GM18499 (cell line): ENCODE measurements around the gene XBP1.
"Not testable (repeated sequence)": the region's sequence is repeated elsewhere in the genome, so short reads cannot be mapped to it uniquely, and the experiment has no call there.

Source experiments
- ATAC-seq: cut with Tn5 transposase; IDR thresholded peaks from one replicate; pipeline ENCODE4 v1.9.1; 2021; ENCODE audit warnings: moderate number of reproducible peaks; ENCODE audit not compliant: insufficient read depth, unreplicated experiment

Gene XBP1

DNA sequence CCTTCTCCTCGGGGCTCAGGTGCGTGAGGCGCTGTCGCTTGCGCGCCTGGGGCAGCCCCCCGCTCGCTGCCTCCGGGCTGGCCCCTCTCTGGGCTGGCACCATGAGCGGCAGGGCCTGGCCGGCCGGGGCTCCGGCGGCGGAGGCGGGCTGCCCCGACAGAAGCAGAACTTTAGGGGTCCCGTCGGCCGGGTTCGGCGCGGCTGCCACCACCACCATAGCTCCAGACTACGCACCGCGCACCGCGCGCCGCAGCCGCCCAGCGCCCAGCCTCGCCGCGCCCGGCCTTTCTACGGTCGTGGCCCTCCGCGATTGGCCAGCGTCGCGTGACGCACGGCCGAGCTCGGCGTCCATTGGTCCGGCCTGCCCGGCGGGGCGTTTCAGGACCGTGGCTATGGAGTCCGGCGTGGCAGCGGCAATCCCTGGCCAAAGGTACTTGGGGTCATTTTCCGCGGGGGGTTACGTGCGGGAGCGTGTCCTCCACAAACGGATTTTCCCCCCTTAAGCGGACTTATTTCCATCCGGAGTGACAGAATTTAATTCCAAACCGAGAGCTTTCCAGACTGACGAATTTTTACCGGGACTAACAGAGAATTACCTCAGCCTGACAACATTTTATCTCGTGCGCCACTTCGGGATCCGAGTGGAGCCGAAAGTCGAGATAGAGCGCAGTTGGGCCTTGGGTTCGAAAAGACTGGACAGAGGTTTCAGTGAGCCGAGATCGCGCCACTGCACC, at the start of gene XBP1:
TSS of gene XBP1 (minus strand) at position 262 of the 734 bp plus-strand sequence.
- ATAC-seq: no peak

DNA sequence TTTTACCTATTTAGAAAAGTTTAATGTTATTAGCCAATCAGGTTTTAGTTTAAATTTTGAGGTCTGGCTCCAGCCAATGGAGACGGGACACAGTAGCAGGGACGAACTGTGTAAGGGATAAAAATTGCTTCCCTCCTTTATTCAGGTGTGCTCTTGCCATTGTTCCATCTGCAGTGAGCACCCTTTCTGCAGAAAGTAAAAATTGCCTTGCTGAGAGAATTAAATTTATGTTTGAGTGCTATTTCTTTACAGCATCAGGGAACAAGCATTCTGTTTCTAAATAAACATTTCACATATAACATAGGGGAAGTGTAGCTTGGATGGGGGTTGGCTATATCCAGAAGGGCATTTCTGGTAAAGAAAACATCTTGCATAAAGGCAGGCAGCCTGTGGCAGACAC, 46.6 kb upstream of the XBP1 start:
- ATAC-seq: no peak

DNA sequence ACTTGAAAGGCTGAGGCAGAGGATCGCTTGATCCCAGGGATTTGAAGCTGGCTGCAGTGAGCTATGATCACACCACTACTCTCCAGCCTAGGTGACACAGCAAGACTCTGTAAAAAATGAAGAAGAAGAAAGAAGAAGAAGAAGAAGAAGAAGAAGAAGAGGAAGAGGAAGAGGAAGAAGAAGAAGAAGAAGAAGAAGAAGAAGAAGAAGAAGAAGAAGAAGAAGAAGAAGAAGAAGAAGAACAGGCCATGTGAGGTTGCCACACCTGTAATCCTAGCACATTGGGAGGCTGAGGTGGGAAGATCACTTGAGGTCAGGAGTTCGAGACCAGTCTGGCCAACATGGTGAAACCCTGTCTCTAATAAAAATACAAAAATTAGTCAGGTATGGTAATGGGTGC, 43.9 kb upstream of the XBP1 start:
- not testable (repeated sequence) for ATAC-seq

DNA sequence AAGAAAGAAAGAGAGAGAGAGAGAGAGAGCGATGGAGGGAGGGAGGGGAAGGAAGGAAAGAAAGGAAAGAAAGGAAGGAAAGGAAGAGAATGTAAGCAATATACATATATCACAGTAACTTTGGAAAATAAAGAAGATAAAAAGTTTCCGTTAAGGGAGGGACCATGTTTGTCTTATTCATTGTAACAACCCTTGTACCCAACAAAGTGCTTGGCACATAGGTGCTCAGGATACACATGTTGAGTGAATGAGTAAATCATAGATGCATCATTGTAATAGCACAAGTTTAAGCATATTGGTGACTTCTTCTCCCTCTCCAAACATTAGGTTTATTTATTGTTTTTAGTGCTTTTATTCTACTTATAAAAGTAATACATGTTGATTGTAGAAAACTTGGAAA, 43.3 kb upstream of the XBP1 start:
- no peak for ATAC-seq

DNA sequence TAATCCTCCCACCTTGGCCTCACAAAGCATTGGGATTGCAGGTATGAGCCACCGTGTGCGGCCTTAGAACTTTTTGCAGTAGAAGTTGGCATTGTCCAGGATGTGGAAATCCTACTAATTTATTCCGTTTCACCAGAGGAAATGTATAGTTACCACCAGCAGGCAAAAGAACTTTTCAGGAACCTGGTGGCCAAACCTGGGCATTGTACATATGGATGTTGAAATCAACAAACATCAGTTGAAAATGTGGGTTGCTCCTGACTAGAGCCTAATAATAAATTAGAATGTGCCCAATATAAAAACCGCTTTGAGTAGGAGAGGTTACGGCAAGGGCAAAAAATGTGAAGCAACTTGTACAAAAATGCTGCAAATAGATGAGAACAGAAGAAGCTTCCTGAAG, 40.7 kb upstream of the XBP1 start:
- no peak for ATAC-seq

DNA sequence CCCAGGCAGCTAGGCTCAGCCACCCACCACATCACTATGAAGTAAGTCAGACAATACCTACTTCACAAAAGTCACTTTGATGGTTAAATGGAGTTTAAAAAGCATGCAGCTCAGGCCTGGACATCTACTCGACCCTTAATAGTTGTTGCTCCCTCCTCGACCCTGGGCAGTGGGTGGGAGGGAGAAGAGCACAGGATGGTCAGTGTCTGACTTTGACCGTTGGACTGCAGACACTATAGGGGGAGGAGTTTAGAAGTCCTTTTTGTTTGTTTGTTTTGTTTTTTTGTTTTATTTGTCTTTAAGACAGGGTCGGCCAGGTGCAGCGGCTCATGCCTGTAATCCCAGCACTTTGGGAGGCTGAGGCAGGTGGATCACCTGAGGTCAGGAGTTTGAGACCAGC, 38.6 kb upstream of the XBP1 start:
- ATAC-seq: no peak

DNA sequence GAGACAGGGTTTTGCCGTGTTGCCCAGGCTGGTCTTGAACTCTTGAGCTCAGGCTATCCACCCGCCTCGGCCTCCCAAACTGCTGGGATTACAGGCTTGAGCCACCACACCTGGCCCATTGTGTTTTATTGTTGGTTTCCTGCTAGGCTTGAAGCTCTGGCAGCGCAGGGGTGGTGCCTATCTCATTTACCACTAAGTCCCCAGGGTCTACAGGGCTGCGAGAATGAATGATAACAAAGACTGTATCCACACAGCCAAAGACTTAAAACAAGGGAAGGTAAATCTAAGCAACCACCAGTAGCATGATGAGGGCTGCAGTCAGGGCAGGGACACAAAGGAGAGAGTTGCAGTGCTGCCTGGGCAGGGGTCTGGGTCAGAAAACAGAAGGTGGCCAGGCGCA, 37.3 kb upstream of the XBP1 start:
- no peak for ATAC-seq

DNA sequence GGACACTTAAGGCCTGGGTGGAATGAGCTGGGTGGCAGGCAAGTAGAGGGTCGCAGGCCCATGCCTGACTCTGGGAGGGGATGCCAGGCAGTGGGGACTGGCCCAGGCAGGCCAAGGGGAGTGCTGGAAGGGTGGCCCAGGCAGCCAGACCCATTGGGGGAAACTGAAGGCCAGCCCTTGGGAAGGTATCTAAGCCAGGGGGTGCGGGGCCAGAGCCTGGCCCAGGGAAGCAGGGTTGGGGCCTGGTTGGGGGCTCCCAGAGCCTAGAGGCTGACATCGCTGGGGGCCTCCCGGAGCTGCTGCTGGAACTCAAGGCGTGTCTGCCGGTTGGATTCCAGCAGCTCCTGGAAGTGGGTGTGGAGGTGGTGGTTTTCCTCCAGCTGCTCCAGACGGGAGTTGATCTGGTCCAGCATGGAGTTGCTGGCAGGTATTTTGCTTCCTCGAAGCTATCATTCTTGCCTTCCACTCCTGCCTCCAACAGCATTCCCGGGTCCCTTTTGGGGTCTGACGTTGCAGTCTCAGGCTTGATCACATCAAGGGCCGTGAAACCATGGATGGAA, 35.3 kb upstream of the XBP1 start:
- no peak for ATAC-seq

DNA sequence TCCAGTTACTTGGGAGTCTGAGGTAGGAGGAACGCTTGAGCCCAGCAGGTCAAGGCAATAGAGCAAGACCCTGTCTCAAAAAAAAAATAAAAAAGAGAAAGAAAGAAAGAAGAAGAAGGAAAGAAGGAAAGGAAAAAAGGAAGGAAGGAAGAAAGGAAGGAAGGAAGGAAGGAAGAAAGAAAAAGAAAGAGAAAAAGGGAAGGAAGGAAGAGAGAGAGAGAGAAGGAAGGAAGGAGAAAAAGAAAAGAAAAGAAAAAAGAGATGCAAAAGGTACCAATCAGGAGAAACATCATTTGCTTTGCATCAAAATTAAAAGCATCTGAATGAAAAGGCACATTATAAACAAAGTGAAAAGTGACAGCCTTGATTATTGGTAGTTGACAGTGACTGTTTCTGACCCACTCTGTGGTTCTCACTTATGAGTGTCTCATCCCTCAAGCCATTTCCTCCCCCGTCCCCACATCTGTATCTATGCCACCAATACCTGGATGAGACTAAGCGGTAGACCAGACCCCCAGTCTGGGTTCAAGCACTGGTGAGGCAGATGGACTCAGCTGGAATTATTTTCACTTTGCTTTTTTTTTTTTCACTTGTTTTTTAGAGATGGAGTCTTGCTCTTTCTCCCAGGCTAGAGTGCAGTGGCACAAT, 33.0 kb upstream of the XBP1 start:
- ATAC-seq: no peak

DNA sequence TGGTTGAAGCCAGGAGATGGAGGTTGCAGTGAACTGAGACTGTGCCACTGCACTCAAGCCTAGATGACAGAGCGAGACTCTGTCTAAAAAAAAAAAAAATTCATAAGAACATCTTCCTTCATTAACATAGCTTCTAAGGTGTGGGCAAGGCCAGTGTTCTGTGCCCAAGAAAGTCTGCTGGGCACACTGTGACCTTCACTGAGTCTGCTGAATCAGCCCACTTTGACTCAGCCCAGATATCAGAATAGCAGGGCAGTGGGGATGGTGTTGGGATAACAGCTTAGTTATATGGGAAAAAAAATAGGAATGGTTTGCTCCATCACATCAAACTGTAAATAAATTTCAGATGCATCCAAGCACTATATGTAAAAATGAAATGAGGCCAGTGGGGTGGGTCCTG, 32.4 kb upstream of the XBP1 start:
- ATAC-seq: no peak

DNA sequence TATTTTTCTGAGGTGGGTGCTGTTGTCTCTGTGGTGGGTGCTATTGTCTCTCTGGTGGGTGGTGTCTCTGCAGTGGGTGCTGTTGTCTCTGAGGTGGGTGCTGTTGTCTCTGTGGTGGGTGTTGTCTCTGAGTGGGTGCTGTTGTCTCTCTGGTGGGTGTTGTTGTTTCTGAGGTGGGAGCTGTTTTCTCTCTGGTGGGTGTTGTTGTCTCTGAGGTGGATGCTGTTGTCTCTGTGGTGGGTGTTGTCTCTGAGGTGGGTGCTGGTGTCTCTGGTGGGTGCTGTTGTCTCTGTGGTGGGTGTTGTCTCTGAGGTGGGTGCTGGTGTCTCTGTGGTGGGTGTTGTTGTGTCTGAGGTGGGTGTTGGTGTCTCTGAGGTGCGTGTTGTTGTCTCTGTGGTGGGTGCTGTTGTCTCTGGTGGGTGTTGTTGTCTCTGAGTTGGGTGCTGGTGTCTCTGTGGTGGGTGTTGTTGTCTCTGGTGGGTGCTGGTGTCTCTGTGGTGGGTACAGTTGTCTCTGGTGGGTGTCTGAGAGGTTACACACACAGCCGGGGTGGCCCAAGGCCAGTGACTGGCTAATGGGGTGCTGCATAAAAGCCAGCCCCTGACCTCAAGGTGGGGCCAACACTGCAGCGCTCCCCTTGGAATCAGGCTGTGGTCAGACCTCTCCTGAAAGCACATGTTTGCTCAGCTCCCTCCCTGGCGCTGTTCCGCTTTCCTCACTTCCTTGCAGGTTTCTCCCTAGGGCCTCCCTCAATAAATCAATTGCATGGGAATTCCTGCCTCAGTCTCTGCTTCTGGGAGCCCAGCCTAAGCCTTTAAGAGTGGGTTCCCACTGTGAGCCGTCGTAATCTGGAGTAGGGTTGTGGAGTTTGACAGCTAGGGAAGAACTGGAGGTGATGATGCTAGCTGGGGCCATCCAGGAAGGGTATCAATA, 31.0 kb upstream of the XBP1 start:
- ATAC-seq: no peak

DNA sequence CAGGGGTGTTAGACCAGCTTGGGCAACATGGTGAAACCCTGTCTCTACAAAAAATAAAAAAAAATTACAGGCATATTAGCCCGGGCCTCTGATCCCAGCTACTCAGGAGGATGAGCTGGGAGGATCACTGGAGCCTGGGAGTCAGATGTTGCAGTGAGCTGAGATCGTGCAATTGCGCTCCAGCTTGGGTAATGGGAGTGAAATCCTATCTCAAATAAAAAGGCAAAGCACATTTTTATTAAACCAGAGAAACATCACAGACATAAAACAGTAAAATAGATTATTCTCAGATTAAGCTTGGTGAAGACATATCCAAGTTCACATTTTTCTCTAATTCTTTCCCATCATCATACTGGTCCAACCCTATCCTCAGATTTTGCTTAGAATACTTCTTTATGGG, 30.1 kb upstream of the XBP1 start:
- ATAC-seq: no peak

DNA sequence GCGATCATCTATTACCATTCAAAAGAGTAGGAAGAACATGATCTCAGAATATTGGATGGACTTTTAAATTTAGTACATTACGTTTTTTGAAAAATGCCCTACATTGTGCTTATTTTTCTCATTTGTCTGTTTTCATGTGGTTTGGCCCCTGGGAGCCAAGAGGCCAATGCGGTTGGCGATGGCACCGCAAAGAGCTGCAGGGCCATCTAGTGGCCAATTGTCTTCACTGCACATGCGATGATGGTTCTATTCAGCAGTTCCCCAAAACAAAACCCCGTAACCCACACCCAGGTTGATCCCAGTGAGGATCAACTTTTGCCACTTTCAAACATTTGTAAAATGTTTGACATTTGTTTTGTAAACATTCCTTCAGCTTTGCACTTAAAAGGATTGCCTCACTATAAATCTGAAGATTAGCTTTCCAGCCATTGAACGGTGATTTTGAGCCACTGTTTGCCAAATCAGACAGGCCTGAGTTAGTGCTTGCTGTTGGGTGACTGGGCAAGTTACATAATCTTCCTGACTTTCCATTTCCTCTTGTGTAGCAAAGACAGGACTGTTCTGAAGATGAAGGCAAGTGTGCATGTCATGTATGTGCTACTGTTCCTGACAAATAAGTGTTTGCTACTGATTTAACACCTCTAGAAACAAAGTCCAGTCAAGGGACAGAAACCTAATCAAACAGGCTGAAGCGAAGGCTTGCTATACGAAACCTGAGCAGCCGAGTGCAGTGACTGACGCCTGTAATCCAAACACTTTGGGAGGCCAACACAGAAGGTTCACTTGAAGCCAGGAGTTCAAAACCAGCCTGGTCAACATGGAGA, 29.2 kb upstream of the XBP1 start:
- no peak for ATAC-seq

DNA sequence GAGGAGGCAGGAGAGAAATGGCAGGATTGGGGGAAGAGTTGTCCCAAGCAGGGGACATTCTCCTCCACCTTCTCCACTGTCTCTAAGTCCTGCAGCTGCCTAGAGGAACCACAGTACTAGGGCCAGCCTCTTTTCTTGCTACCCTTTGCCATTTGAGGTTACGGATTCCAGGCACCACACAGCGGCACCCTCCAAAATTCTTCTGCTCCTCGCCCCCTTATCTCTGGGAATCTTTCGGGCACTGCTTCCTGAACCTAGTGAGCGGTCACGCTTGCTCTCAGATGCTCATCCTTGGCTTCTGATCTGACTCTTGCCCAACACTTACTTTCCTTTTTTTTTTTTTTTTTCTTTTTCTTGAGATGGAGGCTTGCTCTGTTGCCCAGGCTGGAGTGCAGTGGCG, 26.6 kb upstream of the XBP1 start:
- no peak for ATAC-seq

DNA sequence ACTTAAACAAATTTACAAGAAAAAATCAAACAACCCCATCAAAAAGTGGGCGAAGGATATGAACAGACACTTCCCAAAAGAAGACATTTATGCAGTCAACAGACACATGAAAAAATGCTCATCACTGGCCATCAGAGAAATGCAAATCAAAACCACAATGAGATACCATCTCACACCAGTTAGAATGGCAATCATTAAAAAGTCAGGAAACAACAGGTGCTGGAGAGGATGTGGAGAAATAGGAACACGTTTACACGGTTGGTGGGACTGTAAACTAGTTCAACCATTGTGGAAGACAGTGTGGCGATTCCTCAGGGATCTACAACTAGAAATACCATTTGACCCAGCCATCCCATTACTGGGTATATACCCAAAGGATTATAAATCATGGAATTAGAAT, 26.1 kb upstream of the XBP1 start:
- not testable (repeated sequence) for ATAC-seq

DNA sequence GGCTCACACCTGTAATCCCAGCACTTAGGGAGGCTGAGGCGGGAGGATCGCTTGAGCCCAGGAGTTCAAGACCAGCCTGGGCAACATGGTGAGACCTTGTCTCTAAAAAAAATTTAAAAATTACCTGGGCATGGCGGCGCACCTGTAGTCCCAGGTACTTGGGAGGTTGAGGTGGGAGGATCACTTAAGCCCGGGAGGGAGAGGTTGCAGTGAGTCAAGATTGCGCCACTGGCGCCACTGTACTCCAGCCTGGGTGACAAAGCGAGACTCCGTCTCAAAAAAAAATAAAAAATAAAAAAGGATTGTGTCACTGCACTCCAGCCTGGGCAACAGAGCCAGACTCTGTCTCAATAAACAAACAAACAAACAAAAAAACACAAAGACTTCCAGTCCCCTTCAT, 24.1 kb upstream of the XBP1 start:
- ATAC-seq: not testable (repeated sequence)

DNA sequence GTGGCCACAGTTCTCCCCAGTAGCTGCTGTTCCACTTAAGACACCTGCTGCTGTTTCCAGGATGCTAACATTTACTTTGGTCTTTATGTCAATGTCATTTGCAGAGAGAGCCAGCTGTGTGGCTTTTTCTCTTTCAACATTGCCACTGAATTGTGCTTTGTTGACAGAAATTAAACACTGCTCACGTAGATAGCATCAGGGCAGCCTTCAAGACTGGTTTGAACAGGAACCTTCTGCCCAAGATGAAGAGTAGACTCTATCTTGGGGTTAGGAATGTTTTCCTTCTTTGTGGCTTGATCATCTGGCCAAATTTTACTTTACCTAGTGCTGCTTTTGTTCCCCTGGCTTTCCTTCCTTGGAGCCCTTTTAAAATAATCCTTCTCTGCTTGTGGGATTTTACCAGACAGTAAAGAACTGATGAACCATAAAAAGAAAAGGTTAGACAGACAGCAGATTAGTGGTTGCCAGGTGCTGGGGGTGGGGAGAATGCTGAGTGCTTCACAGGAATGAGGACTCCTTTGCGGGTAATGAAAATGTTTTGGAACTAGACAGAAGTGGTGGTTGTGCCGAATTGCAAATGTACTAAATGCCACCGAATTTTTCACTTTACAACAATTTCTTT, 22.7 kb upstream of the XBP1 start:
- no peak for ATAC-seq

DNA sequence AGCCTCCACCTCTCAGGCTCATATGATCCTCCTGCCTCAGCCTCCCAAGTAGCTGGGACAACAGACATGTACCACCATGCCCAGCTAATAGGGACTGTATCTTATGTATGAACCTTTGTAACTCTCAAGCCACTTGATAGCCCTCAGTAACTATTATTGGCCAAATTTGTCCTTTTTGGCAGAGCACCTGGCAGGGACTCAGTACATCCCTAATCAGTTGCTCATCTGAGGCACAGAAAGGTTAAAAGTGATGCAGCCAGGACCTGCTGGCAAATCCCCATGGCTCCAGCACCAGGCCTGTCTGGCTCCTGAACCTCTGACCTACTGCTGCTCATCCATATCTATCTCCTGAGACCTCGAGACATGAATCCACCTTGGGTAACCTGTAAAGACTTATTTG, 21.1 kb upstream of the XBP1 start:
- no peak for ATAC-seq

DNA sequence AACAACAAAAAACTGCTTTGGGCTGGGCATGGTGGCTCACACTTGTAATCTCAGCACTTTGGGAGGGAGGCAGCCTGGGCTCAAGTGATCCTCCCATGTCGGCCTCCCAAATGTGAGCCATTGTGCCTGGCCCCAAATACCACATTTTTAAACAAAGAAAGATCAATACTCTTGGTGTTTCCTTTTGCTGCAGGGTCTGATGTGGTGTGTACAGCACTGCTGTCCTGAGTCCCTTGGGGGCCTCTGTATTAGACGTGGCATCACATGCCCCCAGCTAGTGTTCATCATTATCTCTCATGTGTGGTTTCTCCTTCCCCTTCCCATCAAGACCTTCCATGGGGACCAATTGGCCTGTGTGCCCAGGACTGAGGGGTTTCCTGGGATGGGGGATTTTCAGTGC, 20.5 kb upstream of the XBP1 start:
- ATAC-seq: no peak
